HepG2 (cell line): Measurements from ENCODE around the gene FTL. TPM values are rescaled to one million over a fixed set of nuclear protein-coding genes. Genes with fewer than 3 reads are reported as not detected.

Source experiments
- ATAC-seq: fragments of 200-7000 bp; cut with Tn5 transposase; 3 replicates; pipeline ENCODE4 v1.9.1; 2020; ENCODE audit warnings: mild to moderate bottlenecking, moderate library complexity
- BruUV-seq: library from RNA; stranded (reverse); fragments of 400-500 nt; replicated peaks from 2 replicates; lab custom pipeline; 2021; lab: Mats Ljungman, UMichigan
- CTCF ChIA-PET: fragments of 300-600 bp; formaldehyde crosslinking; extraction: SDS; loops from one replicate; lab custom pipeline; 2021; ENCODE audit warnings: low total read pairs, inconsistent platforms, low intra/inter-chr PET ratio; lab: Yijun Ruan, JAX
- POLR2A ChIA-PET: fragments of 350-600 bp; sonication (Branson Sonifier 250); formaldehyde crosslinking; loops from one replicate; lab custom pipeline; 2020; ENCODE audit warnings: antibody characterized with exemption, inconsistent platforms; lab: Yijun Ruan, JAX
- DNase-seq: peaks from one replicate; pipeline ENCODE4 v3.0.0-alpha.2; 2015; ENCODE audit warnings: low spot score
- FAIRE-seq: peaks from 3 replicates; lab custom pipeline; 2011; peaks lifted over from hg19 to GRCh38; lab: Jason Lieb, UNC
- H2AFZ ChIP-seq: one replicate; pipeline ENCODE4 v1.6.1; 2011; ENCODE audit warnings: low read length, inconsistent platforms
- H3K27ac ChIP-seq: fragments of 300-600 bp; 3 replicates; pipeline ENCODE4 v1.8.0; 2011; ENCODE audit warnings: mixed run types, mild to moderate bottlenecking, mixed read lengths, low read length, inconsistent platforms; ENCODE audit not compliant: insufficient read depth; ENCODE audit errors: extremely low read length
- H3K27me3 ChIP-seq, 2 experiments: fragments of 200-600 bp in 1 of 2; 2 replicates in 1 of 2; 3 replicates in 1 of 2; pipeline versions ENCODE4 v1.6.0 to v1.8.0; 2011; ENCODE audit warnings: low read length in 2 of 2, mild to moderate bottlenecking in 2 of 2, moderate library complexity in 2 of 2, inconsistent platforms in 1 of 2; ENCODE audit not compliant: insufficient read depth in 2 of 2, control insufficient read depth in 1 of 2
- H3K36me3 ChIP-seq, 2 experiments: fragments of 200-600 bp in 1 of 2; replicated peaks in 1 of 2; 2 replicates in 1 of 2; 3 replicates in 1 of 2; pipeline versions ENCODE4 v1.5.1 to v1.8.0; 2011; ENCODE audit warnings: low read length in 2 of 2, inconsistent platforms in 1 of 2; ENCODE audit not compliant: insufficient read depth in 2 of 2, control insufficient read depth in 1 of 2
- H3K4me1 ChIP-seq: 2 replicates; pipeline ENCODE4 v1.5.1; 2012; ENCODE audit warnings: low read length, inconsistent platforms; ENCODE audit not compliant: insufficient read depth
- H3K4me2 ChIP-seq: 2 replicates; pipeline ENCODE4 v1.6.0; 2011; ENCODE audit warnings: low read depth, low read length, inconsistent platforms
- H3K4me3 ChIP-seq, 3 experiments: fragments of 200-600 bp in 1 of 3; sonication (generic), shearing (Covaris generic) in 1 of 3; replicated peaks in 1 of 3; 2 replicates each; pipeline ENCODE4 v1.5.1; 2011 to 2016; ENCODE audit warnings: low read length in 3 of 3, inconsistent platforms in 2 of 3, low read depth in 2 of 3, mild to moderate bottlenecking in 2 of 3, control low read depth in 1 of 3, mixed read lengths in 1 of 3; ENCODE audit not compliant: insufficient read depth in 1 of 3
- H3K79me2 ChIP-seq: one replicate; pipeline ENCODE4 v1.6.1; 2011; ENCODE audit warnings: low read length, inconsistent platforms; ENCODE audit not compliant: insufficient read depth
- H3K9ac ChIP-seq: 2 replicates; pipeline ENCODE4 v1.6.0; 2011; ENCODE audit warnings: mild to moderate bottlenecking, low read depth, low read length, inconsistent platforms; ENCODE audit not compliant: insufficient read depth
- H3K9me3 ChIP-seq: 2 replicates; pipeline ENCODE4 v1.5.1; 2012; ENCODE audit warnings: mild to moderate bottlenecking, low read length
- H4K20me1 ChIP-seq: 2 replicates; pipeline ENCODE4 v1.6.0; 2011; ENCODE audit warnings: inconsistent platforms, mild to moderate bottlenecking, low read length, moderate library complexity; ENCODE audit not compliant: insufficient read depth
- ARID4A ChIP-seq: sonication (generic); formaldehyde crosslinking; IDR thresholded peaks from 2 replicates; pipeline ENCODE4 v1.5.0; 2020; ENCODE audit warnings: mild to moderate bottlenecking, missing genetic modification reagents, borderline replicate concordance
- ATAD3A ChIP-seq: sonication (generic); formaldehyde crosslinking; IDR thresholded peaks from 2 replicates; pipeline ENCODE4 v1.4.0; 2020; ENCODE audit warnings: missing genetic modification reagents
- BCL6 ChIP-seq: IDR thresholded peaks from 2 replicates; pipeline ENCODE4 v1.6.1; 2016; ENCODE audit warnings: missing genetic modification reagents, missing compliant biosample characterization
- IKZF4 ChIP-seq: sonication (generic); formaldehyde crosslinking; IDR thresholded peaks from 2 replicates; pipeline ENCODE4 v1.5.1; 2020; ENCODE audit warnings: borderline replicate concordance, mild to moderate bottlenecking, low read depth, missing genetic modification reagents; ENCODE audit errors: not compliant biosample characterization
- KIAA2018 ChIP-seq: sonication (generic); formaldehyde crosslinking; IDR thresholded peaks from 2 replicates; pipeline ENCODE4 v1.5.0; 2020; ENCODE audit warnings: mild to moderate bottlenecking, missing genetic modification reagents, borderline replicate concordance
- MEIS2 ChIP-seq: sonication (generic); formaldehyde crosslinking; IDR thresholded peaks from 2 replicates; pipeline ENCODE4 v1.9.0; 2021; ENCODE audit warnings: mild to moderate bottlenecking, missing genetic modification reagents
- RBFOX2 ChIP-seq: fragments of 200-400 bp; formaldehyde crosslinking; IDR thresholded peaks from 2 replicates; pipeline ENCODE4 v1.6.1; 2017; ENCODE audit warnings: low read depth, mild to moderate bottlenecking, low read length
- U2AF1 ChIP-seq: fragments of 200-400 bp; formaldehyde crosslinking; optimal IDR thresholded peaks from 2 replicates; pipeline ENCODE3; 2017; ENCODE audit warnings: mild to moderate bottlenecking, low read depth, low read length
- ZNF121 ChIP-seq: sonication (generic); formaldehyde crosslinking; IDR thresholded peaks from 2 replicates; pipeline ENCODE4 v1.5.0; 2020; ENCODE audit warnings: mild to moderate bottlenecking, missing genetic modification reagents
- ZNF24 ChIP-seq: fragments of 450-650 bp; IDR thresholded peaks from 2 replicates; pipeline ENCODE4 v1.6.1; 2017; ENCODE audit warnings: antibody characterized with exemption, mild to moderate bottlenecking
- ZNF296 ChIP-seq: sonication (generic); formaldehyde crosslinking; conservative IDR thresholded peaks from 2 replicates; pipeline ENCODE4 v1.5.0; 2020; ENCODE audit warnings: mild to moderate bottlenecking, missing genetic modification reagents
- ZNF614 ChIP-seq: IDR thresholded peaks from 2 replicates; pipeline ENCODE4 v1.6.1; 2018; ENCODE audit warnings: missing biosample characterization, missing genetic modification reagents, inconsistent platforms, borderline replicate concordance
- WGBS: methylation state at CpG from one replicate; pipeline ENCODE4 v1.1.6; 2017; ENCODE audit warnings: low lambda C conversion rate; 5-methylcytosine and 5-hydroxymethylcytosine counted together
- in situ Hi-C: cut with HindIII; loops from 2 replicates; pipeline ENCODE4 v1.10.0; 2017; ENCODE audit warnings: low pct_unique_long_range_greater_than_20kb; ENCODE audit not compliant: extremely low pct_ligation_motif_present
- intact Hi-C: fragments of 100-400 bp; cut with micrococcal nuclease; formaldehyde crosslinking; loops from one replicate; pipeline ENCODE4 v1.10.0; 2022; ENCODE audit not compliant: unreplicated experiment
- polyA plus RNA-seq, 8 experiments: library from polyadenylated mRNA; depleted of rRNA in 3 of 8; stranded (reverse) in 7 of 8; unstranded in 1 of 8; fragments of >200 nt; fragmentation: Illumina TruSeq in 4 of 8; extraction: Trizol in 4 of 8; gene quantifications; 2 replicates each; pipeline versions ENCODE4 v1.2.1 to v1.2.3, GENCODE V29; 2011 to 2016; ENCODE audit warnings: low read depth in 4 of 8, missing spikeins in 1 of 8, mixed read lengths in 1 of 8; ENCODE audit not compliant: insufficient read depth in 1 of 8
- total RNA-seq, 5 experiments: library from RNA; depleted of rRNA; stranded (reverse); fragments of >200 nt; fragmentation: Illumina TruSeq; extraction: Trizol; gene quantifications; 2 replicates each; pipeline ENCODE4 v1.2.3, GENCODE V29; 2016; ENCODE audit warnings: low read depth in 1 of 5

The FTL gene
- total and polyA plus RNA-seq, 2 of the 13 experiments (the other 11 are each of a cell fraction or from before 2014, with no cell fraction given) = 2,721 to 8,800 TPM

DNA sequence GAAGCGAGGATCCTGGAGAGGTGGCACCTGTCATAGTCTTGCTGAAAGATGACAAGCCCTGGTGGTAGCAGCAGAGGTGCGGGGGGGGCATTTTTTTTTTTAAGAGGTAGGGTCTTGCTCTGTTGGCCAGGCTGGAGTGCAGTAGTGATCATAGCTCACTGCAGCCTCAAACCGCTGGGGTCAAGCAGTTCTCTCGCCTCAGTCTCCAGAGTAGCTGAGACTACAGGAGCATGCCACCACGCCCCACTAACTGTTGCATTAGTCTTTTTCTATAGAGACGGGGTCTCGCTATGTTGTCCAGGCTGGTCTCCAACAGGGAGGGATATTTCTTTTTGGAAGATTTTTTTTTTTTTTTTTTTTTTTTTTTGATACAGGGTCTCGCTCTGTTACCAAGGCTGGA is 7.1 kb upstream of the FTL start:
- Histone ChIP-seq H3K4me2 (no peak overlapping the region), H3K36me3 (peaks cover 2 to 3% of the 10 kb centered on the region in 2 experiments; a peak in 1 of 5 replicates), H2AFZ (no peak overlapping the region), H3K4me1 (peaks cover 82% of the 10 kb centered on the region), H4K20me1 (no peaks in the 10 kb centered on the region; the same call in 1 of the 2 replicates), H3K4me3 (no peak overlapping the region), H3K9me3 (no peaks in the 10 kb centered on the region), H3K27me3 (no peaks in the 10 kb centered on the region; a peak in 1 of 5 replicates), H3K9ac (no peak overlapping the region), H3K27ac (no peak overlapping the region), H3K79me2 (peaks cover 19% of the 10 kb centered on the region)
- ChIA-PET POLR2A (interaction anchor here (2.2 kb wide), 1 partner anchor 58 kb away, joined by 8 read pairs; the partner anchor contains the start of gene NUCB1), CTCF (no interaction called here)
- no TSS peak for BruUV-seq
- intact Hi-C loops (no loop called here), in situ Hi-C loops (no loop called here)
- 96% methylated on average over 6 of the region's 8 CpGs for WGBS
- ATAC-seq (no peak), FAIRE-seq (no peak), DNase-seq (no peak)
- TF ChIP-seq IKZF4 (CRISPR knock-in tag) (no peak), RBFOX2 (0 out of 2 replicates have a peak, but pooled peaks have one; percentile 52), BCL6 (CRISPR knock-in tag) (no peak), ZNF24 (no peak), ZNF296 (CRISPR knock-in tag) (no peak), ATAD3A (CRISPR knock-in tag) (no peak), ARID4A (no peak), ZNF614 (CRISPR knock-in tag) (no peak), U2AF1 (no peak), KIAA2018 (CRISPR knock-in tag) (no peak), ZNF121 (CRISPR knock-in tag) (peak; percentile 96), MEIS2 (no peak)
